NB4 (cell line): ENCODE results near the gene NDUFS1.
"Not testable (repeated sequence)": the region's sequence is repeated elsewhere in the genome, so short reads cannot be mapped to it uniquely, and the experiment has no call there.

ENCODE experiments used
- DNase-seq: peaks from one replicate; pipeline ENCODE4 v3.0.0; 2010; ENCODE audit warnings: low read depth
- H3K4me3 ChIP-seq: one replicate; pipeline ENCODE4 v1.5.1; 2011; ENCODE audit warnings: mild to moderate bottlenecking, low read depth, low read length, moderate library complexity
- MYC ChIP-seq: IDR thresholded peaks from 2 replicates; pipeline ENCODE4 v1.6.1; 2011; ENCODE audit warnings: low read depth, low read length
- POLR2A ChIP-seq: IDR thresholded peaks from 2 replicates; pipeline ENCODE4 v1.6.1; 2011; ENCODE audit warnings: mild to moderate bottlenecking; ENCODE audit not compliant: insufficient read length; ENCODE audit errors: extremely low read depth
- TF ChIP-seq, protein P1 (sequence below): IDR thresholded peaks from 2 replicates; pipeline ENCODE4 v1.6.1; 2011; ENCODE audit warnings: low read depth, low read length
- TF ChIP-seq, protein P2 (sequence below): IDR thresholded peaks from one replicate; pipeline ENCODE4 v1.5.1; 2012; ENCODE audit warnings: low read depth, low read length

NDUFS1 gene

DNA sequence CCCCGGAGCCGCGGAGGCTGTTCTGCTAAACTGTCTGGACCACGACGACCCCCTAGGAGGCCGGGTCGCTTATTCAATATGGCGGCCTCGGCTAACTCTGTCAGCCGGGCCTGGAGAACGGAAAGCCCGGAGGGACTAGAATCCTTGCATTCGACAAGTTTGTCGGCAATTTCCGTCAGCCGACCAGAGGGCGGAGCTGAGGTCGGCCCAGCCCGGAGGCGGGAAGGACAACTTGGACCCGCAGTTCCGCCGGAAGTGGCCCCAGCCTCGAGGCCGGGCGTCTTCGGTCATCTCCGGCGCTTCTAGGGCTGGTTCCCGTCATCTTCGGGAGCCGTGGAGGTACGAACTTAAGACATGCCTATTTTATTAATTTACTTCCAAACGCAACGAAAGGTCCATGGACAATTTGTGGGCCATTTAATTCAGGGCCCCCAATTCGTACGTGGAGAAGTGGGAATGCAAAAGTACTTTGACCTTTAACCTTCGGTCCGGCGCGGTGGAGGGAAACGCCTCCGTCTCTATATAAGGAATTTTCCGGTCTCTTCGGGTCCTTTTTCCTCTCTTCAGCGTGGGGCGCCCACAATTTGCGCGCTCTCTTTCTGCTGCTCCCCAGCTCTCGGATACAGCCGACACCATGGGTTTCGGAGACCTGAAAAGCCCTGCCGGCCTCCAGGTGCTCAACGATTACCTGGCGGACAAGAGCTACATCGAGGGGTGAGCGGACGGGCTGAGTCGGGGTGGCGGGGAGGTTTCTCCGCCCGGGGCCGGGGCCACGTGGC, at the start of gene NDUFS1, which contains the start of gene EEF1B2:
NDUFS1 (minus strand) TSS at position 99 of the 779 bp plus-strand sequence. CDS start 5,766 bp downstream, outside the sequence.
EEF1B2 (plus strand) TSS at position 550 of the 779 bp plus-strand sequence; CDS start at position 635, 85 bp downstream.
- peak; percentile 99 for DNase-seq
- TF ChIP-seq, protein P1, sequence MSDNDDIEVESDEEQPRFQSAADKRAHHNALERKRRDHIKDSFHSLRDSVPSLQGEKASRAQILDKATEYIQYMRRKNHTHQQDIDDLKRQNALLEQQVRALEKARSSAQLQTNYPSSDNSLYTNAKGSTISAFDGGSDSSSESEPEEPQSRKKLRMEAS, result peak; percentile 83
- TF ChIP-seq, protein P2, sequence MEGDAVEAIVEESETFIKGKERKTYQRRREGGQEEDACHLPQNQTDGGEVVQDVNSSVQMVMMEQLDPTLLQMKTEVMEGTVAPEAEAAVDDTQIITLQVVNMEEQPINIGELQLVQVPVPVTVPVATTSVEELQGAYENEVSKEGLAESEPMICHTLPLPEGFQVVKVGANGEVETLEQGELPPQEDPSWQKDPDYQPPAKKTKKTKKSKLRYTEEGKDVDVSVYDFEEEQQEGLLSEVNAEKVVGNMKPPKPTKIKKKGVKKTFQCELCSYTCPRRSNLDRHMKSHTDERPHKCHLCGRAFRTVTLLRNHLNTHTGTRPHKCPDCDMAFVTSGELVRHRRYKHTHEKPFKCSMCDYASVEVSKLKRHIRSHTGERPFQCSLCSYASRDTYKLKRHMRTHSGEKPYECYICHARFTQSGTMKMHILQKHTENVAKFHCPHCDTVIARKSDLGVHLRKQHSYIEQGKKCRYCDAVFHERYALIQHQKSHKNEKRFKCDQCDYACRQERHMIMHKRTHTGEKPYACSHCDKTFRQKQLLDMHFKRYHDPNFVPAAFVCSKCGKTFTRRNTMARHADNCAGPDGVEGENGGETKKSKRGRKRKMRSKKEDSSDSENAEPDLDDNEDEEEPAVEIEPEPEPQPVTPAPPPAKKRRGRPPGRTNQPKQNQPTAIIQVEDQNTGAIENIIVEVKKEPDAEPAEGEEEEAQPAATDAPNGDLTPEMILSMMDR, result no peak
- TF ChIP-seq POLR2A (peak; percentile 48), MYC (peak; percentile 90)
- peak within 1 kb of the TSS; percentile 99 for H3K4me3 ChIP-seq

DNA sequence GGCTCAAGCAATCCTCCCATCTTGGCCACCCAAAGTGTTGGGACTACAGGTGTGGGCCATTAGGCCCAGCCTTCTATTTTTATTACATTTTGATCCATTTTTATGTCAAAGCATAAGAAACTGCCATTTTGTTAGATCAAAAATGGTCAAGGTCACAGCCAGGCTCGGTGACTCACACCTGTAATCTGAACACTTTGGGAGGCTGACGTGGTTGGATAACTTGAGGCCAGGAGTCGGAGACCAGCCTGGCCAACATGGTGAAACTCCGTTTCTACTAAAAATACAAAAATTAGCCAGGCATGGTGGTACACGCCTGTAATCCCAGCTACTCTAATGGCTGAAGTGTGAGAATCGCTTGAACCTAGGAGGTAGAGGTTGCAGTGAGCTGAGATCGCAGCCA, 49.7 kb upstream of the NDUFS1 start:
- TF ChIP-seq MYC (no peak), POLR2A (no peak)
- TF ChIP-seq, protein P2, result no peak
- TF ChIP-seq, protein P1, result no peak
- no peak overlapping the region for H3K4me3 ChIP-seq
- DNase-seq, result no peak

DNA sequence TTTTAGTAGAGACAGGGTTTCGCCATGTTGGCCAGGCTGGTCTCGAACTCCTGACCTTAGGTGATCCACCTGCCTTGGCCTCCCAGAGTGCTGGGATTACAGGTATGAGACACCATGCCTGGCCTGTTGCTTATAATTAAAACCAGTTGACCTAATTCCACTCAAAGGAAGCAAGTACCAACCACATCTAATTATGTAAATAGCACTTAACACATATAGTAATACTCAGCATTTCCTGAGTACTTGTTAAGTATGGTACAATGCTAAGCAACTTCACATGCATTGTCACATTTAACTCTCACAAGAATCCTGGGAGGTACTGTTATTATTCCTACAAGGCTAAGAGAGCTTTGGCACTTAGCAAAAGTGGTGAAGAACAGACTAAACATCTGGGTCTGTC, 48.1 kb upstream of the NDUFS1 start:
- DNase-seq, H3K4me3 ChIP-seq: not testable (repeated sequence)

DNA sequence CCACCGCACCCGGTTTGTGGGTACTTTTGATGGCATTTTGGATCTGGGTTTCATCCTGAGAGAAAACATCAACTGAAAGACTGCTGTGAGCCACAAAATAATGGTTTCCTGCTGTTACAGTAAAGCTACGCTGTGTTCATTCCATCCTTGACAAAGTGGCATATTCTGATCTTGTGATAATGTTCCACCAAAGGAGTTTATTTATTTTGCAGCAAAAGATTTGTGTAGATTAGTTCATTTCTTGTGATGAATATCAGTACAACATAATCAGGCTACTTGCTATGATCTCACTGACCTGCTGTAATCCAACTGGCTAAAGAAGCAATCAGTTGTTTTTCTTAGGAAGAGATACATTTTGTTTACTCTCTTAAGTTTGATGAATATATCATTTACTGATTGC, 45.5 kb upstream of the NDUFS1 start:
- TF ChIP-seq, protein P1, result no peak
- TF ChIP-seq POLR2A (no peak), MYC (no peak)
- TF ChIP-seq, protein P2, result no peak
- H3K4me3 ChIP-seq, result no peak overlapping the region
- DNase-seq, result no peak

DNA sequence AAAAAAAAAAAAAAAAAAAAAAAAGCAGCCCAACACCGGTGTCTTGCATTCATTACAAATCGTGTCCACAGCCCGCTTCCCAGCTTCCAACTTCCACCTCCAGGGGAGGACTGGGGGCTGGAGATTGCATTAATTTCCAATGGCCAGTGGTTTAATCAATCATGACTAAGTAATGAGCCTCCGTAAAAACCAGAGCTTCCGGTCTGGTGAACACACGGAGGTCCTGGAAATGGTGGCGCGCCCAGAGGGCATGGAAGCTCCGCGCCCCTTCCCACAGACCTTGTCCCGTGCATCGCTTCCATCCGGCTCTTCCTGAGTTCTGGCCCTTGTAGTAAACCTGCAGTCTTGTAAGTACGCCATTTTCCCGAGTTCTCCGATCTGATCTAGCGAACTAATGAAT, 44.1 kb upstream of the NDUFS1 start:
- no peak for DNase-seq
- H3K4me3 ChIP-seq, result no peak overlapping the region
- TF ChIP-seq, protein P1, result no peak
- TF ChIP-seq, protein P2, result no peak
- TF ChIP-seq MYC (no peak), POLR2A (no peak)

DNA sequence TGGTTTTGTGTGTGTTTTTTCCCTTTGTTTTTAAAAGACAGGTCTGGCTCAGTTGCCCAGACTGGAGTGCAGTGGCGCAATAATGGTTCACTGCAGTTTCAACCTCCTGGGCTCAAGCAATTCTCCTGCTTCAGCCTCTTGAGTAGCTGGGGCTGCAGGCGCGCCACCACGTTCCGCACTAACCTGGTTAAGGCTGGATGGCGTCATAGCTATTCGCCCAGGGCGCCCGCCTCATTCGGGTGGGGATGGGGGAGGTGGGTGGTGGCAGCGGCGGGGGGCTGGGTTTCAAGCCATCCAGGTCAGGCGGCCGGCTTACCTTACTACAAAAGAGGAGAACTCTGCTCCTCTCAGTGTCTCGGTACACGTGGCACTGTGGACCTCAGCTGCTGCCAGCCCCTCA, 43.2 kb upstream of the NDUFS1 start:
- no peak overlapping the region for H3K4me3 ChIP-seq
- TF ChIP-seq, protein P2, result no peak
- TF ChIP-seq POLR2A, result no peak
- TF ChIP-seq, protein P1, result no peak
- no peak for TF ChIP-seq MYC
- DNase-seq, result no peak
